HG02678 (cell line): ENCODE measurements around the gene GRHL3.
A peak's percentile ranks its signal among the peaks of the same experiment; 100 is the strongest.

Experiments used
- ATAC-seq: cut with Tn5 transposase; IDR thresholded peaks from one replicate; pipeline ENCODE4 v1.9.1; 2021; ENCODE audit warnings: mild to moderate bottlenecking, moderate library complexity; ENCODE audit not compliant: unreplicated experiment

GRHL3 gene

DNA sequence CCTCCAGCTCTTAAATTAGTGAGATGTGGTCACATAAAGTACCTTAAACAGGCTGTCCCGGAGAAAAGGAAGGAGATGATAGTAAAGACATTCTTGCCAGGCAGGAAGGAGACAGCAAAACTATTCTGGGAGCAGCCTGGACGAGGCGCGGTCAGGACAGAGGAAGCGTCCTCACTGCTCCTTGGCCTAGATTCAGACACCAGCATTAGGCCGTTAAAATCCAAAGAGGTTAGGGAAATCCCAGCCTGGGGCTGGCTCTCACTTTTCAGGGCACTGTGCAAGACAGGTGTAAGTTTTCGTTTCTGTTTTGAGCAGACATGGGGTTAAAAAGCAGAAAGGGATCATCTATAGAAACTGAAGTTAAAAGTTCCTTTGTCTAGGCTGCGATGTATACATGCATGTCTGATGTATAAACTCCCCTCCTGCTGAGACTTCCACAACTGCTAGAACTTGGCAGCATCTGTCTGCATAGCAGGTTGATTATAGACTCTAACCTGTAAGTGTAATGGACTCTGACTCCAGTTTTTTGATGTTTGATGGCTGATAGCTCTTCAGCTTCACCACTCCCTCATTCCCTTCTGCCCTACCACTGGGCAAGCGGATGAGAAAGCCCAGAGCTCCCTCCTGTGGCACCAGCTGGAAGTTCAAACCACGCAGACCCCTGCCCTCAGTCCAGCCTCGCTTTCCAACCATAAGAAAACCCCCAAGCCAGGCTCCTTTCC is 72.9 kb downstream of the GRHL3 start:
- ATAC-seq = peak; percentile 62

DNA sequence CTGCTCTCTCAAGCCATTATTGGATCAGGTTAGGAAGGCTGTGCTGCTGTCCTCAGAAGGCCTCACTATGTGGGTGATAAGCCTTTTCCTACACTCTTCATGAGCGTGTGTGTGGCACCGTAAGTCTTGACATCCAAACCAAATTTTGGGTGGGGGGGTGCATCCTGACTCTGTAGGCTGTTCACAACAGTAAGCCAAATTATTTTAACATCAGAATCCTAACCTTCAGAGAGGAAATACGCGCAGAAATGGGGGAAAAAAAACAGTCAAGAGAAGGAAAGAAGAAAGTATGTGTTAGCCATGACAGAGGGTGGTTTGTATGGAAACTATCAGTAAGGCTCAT is 73.4 kb downstream of the GRHL3 start:
- no peak for ATAC-seq

DNA sequence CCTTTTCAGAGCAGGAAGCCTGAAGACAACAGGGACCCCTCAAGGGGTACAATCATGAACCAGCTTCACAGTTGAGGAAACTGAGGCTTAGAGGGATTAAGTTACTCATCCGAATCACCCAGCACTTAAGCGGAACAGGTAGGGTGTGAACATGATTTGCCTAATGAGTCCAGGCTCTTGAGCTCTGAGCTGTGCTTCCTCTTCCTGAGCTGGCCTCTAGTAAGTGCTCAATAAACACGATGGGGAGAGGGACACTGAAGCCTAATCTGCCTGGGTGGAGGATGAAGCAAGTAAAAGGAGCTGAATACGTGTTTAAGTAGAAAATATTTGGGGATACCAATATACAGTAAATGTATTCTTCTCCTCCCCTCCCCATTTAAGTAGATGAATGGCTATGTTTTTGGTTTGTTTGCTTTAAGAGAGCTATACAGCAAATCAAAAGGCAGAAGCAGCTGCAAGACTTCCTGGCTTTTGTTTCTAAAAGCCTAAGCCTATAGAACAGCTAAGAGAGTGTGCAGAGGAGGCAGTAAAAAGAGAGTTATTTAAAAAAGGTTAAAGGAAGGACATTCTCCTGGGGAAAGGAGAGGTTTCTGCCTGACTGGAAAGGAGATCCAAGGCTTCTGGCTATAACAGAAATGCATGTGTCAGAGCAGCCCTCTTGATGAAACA is 74.0 kb downstream of the GRHL3 start:
- ATAC-seq = no peak

DNA sequence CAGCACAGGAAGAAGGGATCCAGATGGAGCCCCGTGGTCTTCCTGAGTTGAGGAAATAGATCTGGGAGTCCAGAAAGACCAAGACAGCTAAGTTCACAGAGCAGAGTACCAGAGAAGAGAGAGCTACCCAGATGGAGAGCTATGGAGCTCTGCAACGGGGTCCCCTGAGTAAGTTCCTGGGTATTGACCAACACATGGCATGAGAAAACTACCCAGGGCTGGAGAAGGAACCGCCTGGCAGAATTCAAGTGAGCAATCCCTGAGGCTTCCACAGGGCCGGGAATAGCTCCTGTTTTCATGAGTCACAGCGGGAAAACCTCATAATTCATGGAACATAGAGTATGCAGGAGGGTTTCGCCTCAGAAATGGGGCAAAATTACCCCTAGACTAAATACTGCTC is 74.7 kb downstream of the GRHL3 start:
- no peak for ATAC-seq

DNA sequence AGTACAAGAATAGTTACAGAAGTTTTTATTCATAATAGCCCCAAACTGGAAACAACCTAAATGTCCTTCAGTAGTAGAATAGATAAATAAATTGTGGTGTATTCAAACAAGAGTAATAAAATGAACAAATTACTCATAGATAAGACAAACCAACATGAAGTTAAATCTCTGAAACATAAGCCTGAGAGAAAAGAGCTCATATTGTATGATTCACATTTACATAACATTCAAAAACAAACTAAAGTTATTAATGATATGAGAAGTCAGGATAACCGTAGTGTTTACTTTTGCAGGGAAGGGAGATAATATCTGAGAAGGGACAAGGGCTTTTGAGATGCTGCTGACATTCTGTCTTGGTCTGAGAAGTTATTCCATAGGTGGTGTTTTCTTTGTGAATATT is 80.9 kb downstream of the GRHL3 start:
- ATAC-seq = no peak

DNA sequence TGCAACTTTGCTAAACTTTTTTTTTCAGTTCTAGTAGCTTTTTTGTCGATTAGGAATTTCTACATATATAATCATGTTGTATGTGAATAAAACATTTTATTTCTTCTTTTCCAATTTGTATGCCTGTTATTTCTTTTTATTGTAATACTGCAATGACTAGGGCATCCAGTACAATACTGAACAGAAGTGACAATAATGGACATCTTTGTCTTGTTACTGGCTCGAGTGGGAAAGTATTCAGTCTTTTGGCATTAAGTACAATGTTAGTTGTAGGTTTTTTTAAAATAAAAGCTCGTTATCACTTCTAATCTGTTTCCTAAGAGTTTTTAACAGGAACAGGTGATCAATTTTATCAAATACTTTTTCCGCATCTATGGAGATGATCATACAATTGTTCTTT is 84.6 kb downstream of the GRHL3 start:
- no peak for ATAC-seq
